Measurements from ENCODE around the gene COL11A2.
A peak's percentile ranks its signal among the peaks of the same experiment; 100 is the strongest.

COL11A2 gene

DNA sequence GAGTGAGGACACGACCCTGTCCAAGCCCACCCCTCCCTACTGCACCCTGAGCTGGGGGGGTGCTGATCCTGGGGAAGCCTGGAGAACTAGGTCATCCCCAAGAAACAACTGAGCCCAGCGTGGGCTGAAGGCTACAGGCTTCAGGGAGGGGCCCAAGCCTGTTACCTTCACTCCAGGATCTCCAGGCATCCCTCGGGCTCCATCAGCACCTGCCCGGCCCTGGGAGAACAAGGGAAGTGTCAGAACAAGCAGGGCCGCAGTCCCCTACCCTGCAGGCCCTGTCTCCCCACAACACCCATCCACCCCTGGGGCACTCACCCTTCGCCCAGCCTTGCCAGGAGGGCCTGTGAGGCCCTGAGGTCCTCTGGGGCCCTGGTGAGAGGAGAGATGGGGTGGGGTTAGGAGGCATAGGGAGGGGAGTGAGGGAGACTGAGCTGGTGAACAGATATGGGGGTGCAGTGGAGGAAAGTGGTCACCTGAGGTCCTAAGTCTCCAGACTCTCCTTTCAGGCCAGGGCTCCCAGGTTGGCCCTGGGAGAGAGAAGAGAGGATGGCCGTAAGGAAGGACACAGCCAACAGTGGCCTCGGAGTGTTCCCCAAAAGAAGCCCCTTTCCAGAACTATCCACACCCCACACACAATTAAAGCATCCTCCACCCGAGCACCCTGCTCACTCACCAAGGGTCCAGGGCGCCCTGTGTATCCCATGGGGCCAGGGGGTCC lies 13.4 kb downstream of the COL11A2 start:
- peaks cover 10 to 15% of the 10 kb centered on the region in 2 donors for H3K9me3 Mint-ChIP-seq
- H3K27ac Mint-ChIP-seq: peak overlapping the region in 1 of 2 donors; percentile 87
- no peak for DNase-seq
- H3K36me3 Mint-ChIP-seq (ENCODE audit: insufficient read depth): no peaks in the 10 kb centered on the region
- peaks cover 18 to 48% of the 10 kb centered on the region in 2 donors for H3K27me3 Mint-ChIP-seq
- peaks cover 14% of the 10 kb centered on the region in 2 donors for H3K4me1 Mint-ChIP-seq (ENCODE audit: low read depth in 2 of 2)
- H3K4me3 Mint-ChIP-seq: no peak overlapping the region
- ATAC-seq (replicated peaks): no peak

DNA sequence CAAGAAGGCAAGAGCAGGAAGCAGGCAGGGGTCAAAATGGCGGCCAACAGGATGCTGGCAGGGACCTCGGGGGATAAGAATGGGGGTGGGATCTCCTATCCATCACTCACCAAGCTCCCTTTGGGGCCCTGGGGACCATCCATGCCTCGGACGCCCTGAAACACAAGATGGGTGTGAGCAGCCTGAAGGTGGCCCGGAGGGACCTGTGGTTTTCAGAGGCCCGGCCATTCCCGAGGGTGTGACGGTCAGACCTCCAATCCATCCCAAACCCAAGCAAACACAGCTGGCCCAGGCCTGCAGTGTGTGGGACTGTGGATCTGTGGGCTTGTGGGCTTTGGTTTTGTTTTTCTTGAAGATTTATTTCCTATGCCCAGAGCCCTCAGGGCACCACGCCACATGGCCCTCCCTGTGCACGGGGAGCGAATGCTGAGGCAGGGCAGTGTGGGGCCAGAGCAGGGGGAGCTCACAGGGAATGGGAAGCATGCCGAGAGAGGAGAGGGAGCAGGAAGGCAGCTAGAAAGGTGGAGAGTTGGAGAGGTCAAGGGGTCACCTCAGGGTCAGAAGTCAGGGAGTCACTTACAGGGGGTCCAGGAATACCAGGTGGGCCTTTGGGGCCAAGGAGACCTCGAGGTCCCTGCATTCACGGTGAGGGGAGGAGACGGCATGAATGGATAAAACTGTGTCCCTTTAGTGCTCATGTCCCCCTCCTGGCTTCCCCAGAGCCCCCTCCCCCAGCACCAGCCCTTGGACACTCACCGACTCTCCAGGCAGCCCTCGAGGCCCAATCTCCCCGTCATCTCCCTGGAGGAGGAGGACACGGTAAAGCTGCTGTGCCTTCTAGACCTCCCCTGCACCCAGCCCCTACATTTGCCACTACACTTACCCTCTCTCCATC lies 14.5 kb downstream of the COL11A2 start:
- Mint-ChIP-seq H3K4me1 (ENCODE audit: low read depth in 2 of 2) (peaks cover 3% of the 10 kb centered on the region in 2 donors), H3K4me3 (no peak overlapping the region), H3K9me3 (peaks cover 2 to 4% of the 10 kb centered on the region in 2 donors), H3K27ac (peak overlapping the region; percentile 62 to 87), H3K27me3 (peaks cover 18 to 56% of the 10 kb centered on the region in 2 donors), H3K36me3 (ENCODE audit: insufficient read depth) (no peaks in the 10 kb centered on the region)
- no peak for ATAC-seq (replicated peaks)
- DNase-seq: no peak

DNA sequence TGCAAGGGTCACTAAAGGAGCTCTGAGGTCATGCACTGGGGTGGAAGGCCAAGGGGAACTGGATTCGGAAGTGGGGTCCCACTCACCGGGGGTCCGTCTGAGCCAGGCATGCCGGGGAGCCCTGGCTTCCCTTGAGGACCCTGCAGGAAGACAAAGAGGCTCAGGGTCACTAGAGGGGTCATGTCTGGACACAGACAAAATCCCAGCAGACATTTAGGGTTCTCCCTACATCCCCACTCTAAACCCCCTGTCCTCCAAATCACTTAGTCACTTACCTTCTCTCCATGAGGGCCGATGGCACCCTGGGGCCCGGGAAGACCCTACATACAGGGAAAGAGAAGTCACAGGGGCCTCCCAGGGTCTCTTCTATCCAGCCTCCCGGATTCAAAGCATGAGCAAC lies 15.4 kb downstream of the COL11A2 start:
- no peaks in the 10 kb centered on the region for H3K36me3 Mint-ChIP-seq (ENCODE audit: insufficient read depth)
- ATAC-seq (replicated peaks) (no peak), DNase-seq (no peak)
- peaks cover 18 to 64% of the 10 kb centered on the region in 2 donors for H3K27me3 Mint-ChIP-seq
- peak overlapping the region; percentile 18 to 62 for H3K27ac Mint-ChIP-seq
- H3K4me1 Mint-ChIP-seq (ENCODE audit: low read depth in 2 of 2): no peaks in the 10 kb centered on the region
- H3K4me3 Mint-ChIP-seq: no peak overlapping the region
- no peaks in the 10 kb centered on the region for H3K9me3 Mint-ChIP-seq

DNA sequence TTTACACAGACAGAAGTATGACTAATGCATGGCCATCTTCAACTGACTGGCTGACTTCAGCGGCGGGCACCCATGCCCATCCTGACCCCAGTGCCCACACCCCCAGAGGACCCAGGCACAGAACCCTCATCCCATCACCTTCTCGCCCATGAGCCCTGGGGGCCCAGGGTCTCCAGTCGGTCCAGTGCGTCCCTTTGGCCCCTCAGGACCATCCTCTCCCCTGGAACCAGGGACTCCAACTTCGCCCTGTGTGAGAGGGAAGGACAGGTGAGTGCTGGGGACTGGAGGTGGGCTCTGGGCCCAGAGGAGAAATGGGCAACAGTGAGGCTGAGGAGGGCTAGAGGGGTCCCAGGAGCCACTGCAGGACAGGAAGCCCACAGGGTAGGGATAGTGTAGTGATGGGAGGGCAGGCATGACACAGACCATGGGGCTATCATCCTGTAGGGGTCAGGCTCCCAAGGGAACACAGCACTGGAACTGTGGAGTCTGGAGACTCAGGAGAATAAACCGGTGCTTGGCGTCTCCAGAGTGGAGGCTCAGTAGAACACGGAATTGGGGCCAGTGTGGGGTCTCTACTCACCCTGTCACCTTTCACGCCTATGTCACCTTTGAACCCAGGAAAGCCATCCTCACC lies 16.7 kb downstream of the COL11A2 start:
- H3K4me1 Mint-ChIP-seq (ENCODE audit: low read depth in 2 of 2): no peaks in the 10 kb centered on the region
- H3K9me3 Mint-ChIP-seq: no peaks in the 10 kb centered on the region
- peaks cover 18 to 64% of the 10 kb centered on the region in 2 donors for H3K27me3 Mint-ChIP-seq

DNA sequence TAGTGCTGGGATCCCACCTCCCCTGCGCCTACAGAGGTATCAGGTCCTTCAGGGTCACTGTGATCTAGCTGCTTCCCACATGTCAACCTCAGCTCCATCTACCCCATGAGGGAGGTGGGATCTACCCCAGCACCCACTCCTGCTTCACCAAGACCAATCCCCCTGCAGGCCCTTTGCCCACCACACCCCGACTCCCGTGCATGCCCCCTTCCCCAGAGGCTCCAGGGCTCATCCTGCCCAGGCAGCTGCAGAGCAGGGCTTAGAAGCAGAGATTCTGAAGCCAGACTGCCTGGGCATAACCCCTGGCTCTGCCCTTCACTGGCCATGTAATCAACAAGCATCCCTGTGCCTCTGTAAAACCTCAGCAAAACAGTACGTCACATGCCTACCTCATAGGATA lies 17.5 kb downstream of the COL11A2 start:
- Mint-ChIP-seq H3K9me3 (no peaks in the 10 kb centered on the region), H3K27me3 (peaks cover 18 to 64% of the 10 kb centered on the region in 2 donors), H3K4me3 (no peak overlapping the region), H3K27ac (no peak overlapping the region), H3K36me3 (ENCODE audit: insufficient read depth) (peaks cover 2% of the 10 kb centered on the region), H3K4me1 (ENCODE audit: low read depth in 2 of 2) (no peaks in the 10 kb centered on the region)
- DNase-seq (no peak), ATAC-seq (replicated peaks) (no peak)

More for the DNA sequence above, 16.7 kb downstream of the COL11A2 start:
- Mint-ChIP-seq H3K27ac (no peak overlapping the region), H3K36me3 (ENCODE audit: insufficient read depth) (no peaks in the 10 kb centered on the region), H3K4me3 (no peak overlapping the region)
- ATAC-seq (replicated peaks) (no peak), DNase-seq (no peak)

DNA sequence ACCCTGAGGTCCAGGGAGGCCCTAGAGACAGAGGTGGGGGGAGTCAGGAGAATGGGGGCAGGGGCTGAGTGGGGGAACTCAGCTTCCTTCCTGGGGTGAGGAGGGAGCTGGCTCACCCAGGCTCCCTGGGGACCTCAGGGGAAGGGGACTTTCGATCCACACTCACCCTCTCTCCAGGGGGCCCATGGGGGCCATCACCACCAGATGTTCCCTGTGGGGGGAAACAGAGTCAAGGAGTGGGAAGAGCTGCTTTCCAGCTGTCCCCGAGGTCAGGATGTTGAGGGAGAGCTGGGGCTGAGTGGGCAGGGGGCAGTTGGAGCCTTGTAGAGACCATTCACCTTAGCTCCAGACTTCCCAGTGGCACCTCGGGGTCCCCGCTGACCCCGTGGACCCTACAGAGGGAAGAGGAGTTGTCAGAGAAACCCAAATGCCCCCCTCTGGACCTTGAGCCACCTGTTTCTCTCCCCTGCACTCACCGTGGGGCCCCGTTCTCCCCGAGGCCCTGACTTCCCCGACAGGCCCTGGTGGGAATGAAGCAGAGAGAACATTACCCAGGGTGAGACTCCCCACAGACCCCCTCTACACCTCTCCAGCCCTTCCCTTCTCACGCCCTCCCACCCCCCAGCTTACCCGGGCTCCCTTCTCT lies 18.6 kb downstream of the COL11A2 start:
- Mint-ChIP-seq H3K4me1 (ENCODE audit: low read depth in 2 of 2) (no peaks in the 10 kb centered on the region), H3K4me3 (no peak overlapping the region), H3K27me3 (peaks cover 18 to 67% of the 10 kb centered on the region in 2 donors), H3K27ac (no peak overlapping the region), H3K36me3 (ENCODE audit: insufficient read depth) (peaks cover 2% of the 10 kb centered on the region), H3K9me3 (no peaks in the 10 kb centered on the region)
- no peak for ATAC-seq (replicated peaks)
- DNase-seq: no peak

DNA sequence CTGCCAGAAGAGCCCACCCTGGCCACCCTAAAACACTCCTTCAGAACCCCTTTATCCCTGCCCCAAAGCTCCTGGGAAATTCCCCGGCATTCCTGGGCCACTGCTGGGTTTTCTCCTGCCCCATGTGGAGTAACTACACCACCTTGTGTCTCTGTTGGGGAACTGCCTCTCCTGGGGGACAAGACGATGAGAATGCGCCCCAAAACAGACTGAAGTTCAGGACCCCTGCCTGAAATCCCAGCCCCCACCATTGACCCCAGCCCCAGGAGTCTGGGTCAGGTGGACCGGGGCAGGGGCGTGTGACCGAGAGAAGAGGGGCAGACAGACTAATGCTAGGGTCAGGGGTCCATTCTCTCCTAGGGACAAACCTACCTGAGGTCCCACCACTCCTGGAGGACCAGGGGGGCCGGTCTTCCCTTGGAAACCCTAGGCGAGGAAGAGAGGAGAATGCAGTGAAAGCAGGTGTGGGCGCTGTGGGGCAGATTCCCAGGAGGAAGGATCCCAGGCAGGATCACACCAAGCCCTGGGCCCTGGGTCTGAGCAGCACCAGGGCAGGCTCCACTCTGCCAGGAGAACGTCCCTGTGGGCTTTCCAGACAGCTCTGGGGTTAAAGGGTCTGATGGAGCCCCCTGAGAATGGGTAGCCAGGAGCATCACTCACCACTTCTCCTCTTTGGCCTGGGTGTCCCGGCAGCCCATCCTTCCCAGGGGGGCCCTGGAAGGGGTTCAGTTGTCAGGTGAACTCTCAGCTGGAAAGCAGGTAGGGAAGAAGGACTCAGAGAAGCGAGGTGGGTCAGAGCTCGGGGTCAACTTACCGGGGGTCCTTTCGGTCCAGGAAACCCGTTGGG lies 19.4 kb downstream of the COL11A2 start:
- peaks cover 17 to 67% of the 10 kb centered on the region in 2 donors for H3K27me3 Mint-ChIP-seq
- H3K4me3 Mint-ChIP-seq: no peak overlapping the region
- H3K9me3 Mint-ChIP-seq: no peaks in the 10 kb centered on the region
- peaks cover 2% of the 10 kb centered on the region for H3K36me3 Mint-ChIP-seq (ENCODE audit: insufficient read depth)
- DNase-seq (no peak), ATAC-seq (replicated peaks) (no peak)
- H3K4me1 Mint-ChIP-seq (ENCODE audit: low read depth in 2 of 2): no peaks in the 10 kb centered on the region
- H3K27ac Mint-ChIP-seq: no peak overlapping the region

DNA sequence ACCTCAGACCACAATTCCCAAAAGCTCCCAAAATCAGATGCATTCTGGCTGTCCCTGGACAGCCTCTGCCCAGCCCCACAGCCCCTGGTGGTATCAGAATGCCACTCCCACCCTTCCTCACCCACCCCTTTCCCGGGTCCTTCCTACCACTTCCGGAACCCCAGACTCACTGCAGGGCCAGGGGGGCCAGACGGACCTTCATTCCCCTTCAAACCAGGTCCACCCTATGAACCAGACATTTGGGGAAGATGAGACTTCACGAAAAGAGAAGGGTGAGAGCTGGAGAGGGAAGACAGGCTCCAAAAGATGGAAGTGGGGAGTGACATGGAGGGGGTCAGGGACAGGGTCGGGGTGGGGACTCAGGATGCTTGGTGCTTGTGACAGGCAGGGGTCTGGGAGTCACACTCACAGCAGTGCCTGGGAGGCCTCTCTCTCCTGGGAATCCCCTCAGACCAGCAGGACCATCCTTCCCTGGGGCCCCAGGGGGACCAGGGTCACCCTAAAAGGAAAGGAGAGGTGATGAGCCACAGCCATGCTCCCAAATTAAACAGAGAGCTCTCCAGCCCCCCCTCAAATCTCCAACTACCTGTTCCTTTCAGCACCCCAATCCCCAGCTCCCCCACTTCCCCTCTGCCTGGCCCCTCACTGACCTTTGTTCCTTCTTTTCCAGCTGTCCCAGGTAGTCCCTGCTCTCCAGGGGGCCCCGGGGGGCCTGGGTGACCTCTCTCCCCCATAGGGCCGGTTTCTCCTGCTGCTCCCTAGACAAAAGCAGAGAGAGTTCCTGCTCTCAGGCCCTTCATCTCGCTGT lies 20.2 kb downstream of the COL11A2 start:
- H3K4me1 Mint-ChIP-seq (ENCODE audit: low read depth in 2 of 2): no peaks in the 10 kb centered on the region
- ATAC-seq (replicated peaks): no peak
- no peak overlapping the region for H3K27ac Mint-ChIP-seq

DNA sequence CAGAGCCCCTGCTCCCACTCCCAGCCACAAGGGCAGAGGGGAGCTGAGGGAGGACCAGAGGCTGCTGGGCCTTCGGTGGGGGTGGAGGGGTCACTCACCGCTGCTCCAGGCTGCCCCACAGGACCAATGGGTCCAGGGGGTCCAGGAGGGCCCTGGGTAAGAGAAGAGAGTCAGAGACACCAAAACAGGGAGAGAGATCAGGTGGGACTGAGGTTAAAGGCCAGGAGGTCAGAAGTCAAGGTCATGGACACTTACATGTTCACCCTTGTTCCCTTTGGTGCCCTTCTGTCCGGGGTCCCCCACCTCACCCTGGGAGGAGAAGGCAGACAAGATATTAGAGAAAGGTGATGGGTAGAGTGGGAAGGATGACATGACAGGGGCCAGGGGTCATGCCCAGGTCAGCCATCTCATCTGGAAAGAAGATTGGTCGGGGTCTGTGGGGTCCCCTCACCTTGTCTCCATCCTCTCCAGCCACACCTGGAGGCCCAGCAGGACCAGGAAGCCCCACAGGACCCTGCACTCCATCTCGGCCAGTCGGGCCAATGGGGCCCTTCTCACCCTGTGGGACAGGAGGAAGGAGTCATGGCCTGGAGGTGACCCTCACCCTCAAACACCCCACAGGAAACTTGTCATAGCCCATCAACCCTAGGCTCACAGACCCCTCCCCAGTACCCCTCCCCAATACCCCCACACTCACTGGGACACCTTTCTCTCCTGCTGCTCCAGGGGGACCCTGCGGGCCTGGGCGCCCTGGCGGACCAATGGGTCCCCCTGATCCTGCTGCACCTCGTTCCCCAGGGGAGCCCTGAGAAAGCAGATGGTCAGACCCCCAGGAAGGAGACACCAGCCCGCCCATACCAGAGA lies 21.0 kb downstream of the COL11A2 start:
- ATAC-seq (replicated peaks) (no peak), DNase-seq (no peak)
- peaks cover 2% of the 10 kb centered on the region for H3K36me3 Mint-ChIP-seq (ENCODE audit: insufficient read depth)
- H3K4me3 Mint-ChIP-seq: no peak overlapping the region
- H3K4me1 Mint-ChIP-seq (ENCODE audit: low read depth in 2 of 2): no peaks in the 10 kb centered on the region
- no peaks in the 10 kb centered on the region for H3K9me3 Mint-ChIP-seq
- H3K27me3 Mint-ChIP-seq: peaks cover 1 to 59% of the 10 kb centered on the region in 2 donors
- no peak overlapping the region for H3K27ac Mint-ChIP-seq

More for the DNA sequence above, 20.2 kb downstream of the COL11A2 start:
- DNase-seq: no peak
- Mint-ChIP-seq H3K4me3 (no peak overlapping the region), H3K36me3 (ENCODE audit: insufficient read depth) (peaks cover 2% of the 10 kb centered on the region), H3K27me3 (peaks cover 9 to 59% of the 10 kb centered on the region in 2 donors), H3K9me3 (no peaks in the 10 kb centered on the region)

DNA sequence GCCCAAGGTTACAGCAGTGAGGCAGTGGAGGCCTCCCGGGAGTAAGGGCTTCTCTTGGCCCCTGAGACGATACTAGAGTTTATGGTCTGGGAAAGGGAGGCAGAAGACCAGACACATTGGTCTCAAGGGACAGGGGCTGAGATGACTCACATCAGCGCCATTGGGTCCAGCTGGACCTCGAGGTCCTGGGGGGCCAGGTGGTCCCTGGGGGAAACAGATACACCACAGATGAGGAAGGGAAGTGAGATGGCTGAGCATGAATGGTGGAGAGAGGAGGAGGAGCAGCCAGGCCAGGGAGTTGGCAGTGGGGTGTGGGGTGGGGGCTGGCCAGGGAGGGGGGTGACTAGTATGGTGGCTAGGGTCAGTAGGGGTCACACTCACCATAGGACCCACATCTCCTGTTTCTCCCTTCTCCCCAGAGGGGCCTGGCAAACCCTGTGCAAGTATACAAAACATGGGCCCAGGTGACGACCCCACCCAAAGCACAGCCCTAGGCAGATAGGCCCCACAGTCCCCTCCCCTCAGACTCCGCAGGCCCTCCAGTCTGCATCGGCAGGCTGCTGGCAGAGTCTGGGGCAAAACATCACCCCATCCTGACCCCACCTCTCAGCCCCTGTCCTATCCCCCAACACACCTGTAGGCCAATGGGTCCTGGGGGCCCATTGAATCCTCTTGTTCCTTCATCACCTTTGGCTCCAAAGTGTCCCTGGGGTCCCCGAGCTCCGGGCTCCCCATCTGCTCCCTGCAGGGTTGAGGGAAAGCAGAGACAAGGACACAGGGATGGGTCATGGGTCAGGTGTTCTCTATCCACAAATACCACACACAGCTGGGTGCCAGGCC lies 21.9 kb downstream of the COL11A2 start:
- Mint-ChIP-seq H3K27me3 (peaks cover 5 to 59% of the 10 kb centered on the region in 2 donors), H3K27ac (no peak overlapping the region), H3K4me3 (no peak overlapping the region), H3K36me3 (ENCODE audit: insufficient read depth) (peaks cover 2% of the 10 kb centered on the region), H3K4me1 (ENCODE audit: low read depth in 2 of 2) (no peaks in the 10 kb centered on the region), H3K9me3 (no peaks in the 10 kb centered on the region)
- DNase-seq: no peak
- no peak for ATAC-seq (replicated peaks)

All from effector memory CD8-positive, alpha-beta T cell (primary cell).